Nephron progenitor cell (in vitro differentiated cells): ENCODE data around the gene STT3B.

Source experiments
- DNase-seq: peaks from one replicate; pipeline ENCODE4 v3.0.0; 2021
- H3K27ac Mint-ChIP-seq: 2 replicates; pipeline ENCODE4 v1.8.0; 2021; ENCODE audit warnings: mild to moderate bottlenecking, moderate library complexity, mixed read lengths
- H3K27me3 Mint-ChIP-seq: 2 replicates; pipeline ENCODE4 v1.8.0; 2021; ENCODE audit warnings: mild to moderate bottlenecking, low read depth, mixed read lengths; ENCODE audit not compliant: poor library complexity
- H3K36me3 Mint-ChIP-seq: 2 replicates; pipeline ENCODE4 v1.8.0; 2021; ENCODE audit warnings: low read depth, mixed read lengths
- H3K4me1 Mint-ChIP-seq: 2 replicates; pipeline ENCODE4 v1.8.0; 2021; ENCODE audit warnings: mixed read lengths
- H3K4me3 Mint-ChIP-seq: 2 replicates; pipeline ENCODE4 v1.8.0; 2021; ENCODE audit warnings: mild to moderate bottlenecking, moderate library complexity, mixed read lengths
- H3K9me3 Mint-ChIP-seq: 2 replicates; pipeline ENCODE4 v1.8.0; 2021; ENCODE audit warnings: mild to moderate bottlenecking, moderate library complexity, mixed read lengths
- CTCF ChIP-seq: fragments of 200-600 bp; sonication (generic); IDR thresholded peaks from 2 replicates; pipeline ENCODE4 v1.5.0; 2021; ENCODE audit warnings: antibody characterized with exemption

Gene STT3B

GRCh38 chr3:31620656-31621055 lies 87.9 kb downstream of the STT3B start:
- DNase-seq = no peak
- Mint-ChIP-seq H3K4me1 (peaks cover 11% of the 10 kb centered on the region), H3K4me3 (no peak overlapping the region), H3K27me3 (no peaks in the 10 kb centered on the region), H3K9me3 (no peaks in the 10 kb centered on the region), H3K36me3 (peaks cover 70% of the 10 kb centered on the region), H3K27ac (no peak overlapping the region)
- no peak for TF ChIP-seq CTCF

GRCh38 chr3:31621314-31621713 lies 88.6 kb downstream of the STT3B start:
- no peak for TF ChIP-seq CTCF
- no peak for DNase-seq
- Mint-ChIP-seq H3K27me3 (no peaks in the 10 kb centered on the region), H3K36me3 (peaks cover 73% of the 10 kb centered on the region), H3K4me3 (no peak overlapping the region), H3K9me3 (no peaks in the 10 kb centered on the region), H3K27ac (no peak overlapping the region), H3K4me1 (peaks cover 5% of the 10 kb centered on the region)

- no peak for DNase-seq
- Mint-ChIP-seq H3K9me3 (no peaks in the 10 kb centered on the region), H3K4me3 (no peak overlapping the region), H3K27me3 (no peaks in the 10 kb centered on the region), H3K36me3 (peaks cover 79% of the 10 kb centered on the region), H3K27ac (no peak overlapping the region), H3K4me1 (no peaks in the 10 kb centered on the region)
- no peak for TF ChIP-seq CTCF
Measured at GRCh38 chr3:31622636-31623288, 90.0 kb downstream of the STT3B start.

GRCh38 chr3:31624083-31624709 lies 91.5 kb downstream of the STT3B start:
- Mint-ChIP-seq H3K9me3 (no peaks in the 10 kb centered on the region), H3K4me1 (no peaks in the 10 kb centered on the region), H3K27me3 (no peaks in the 10 kb centered on the region), H3K27ac (no peak overlapping the region), H3K4me3 (no peak overlapping the region), H3K36me3 (peaks cover 79% of the 10 kb centered on the region)
- no peak for TF ChIP-seq CTCF
- DNase-seq = no peak

- Mint-ChIP-seq H3K4me3 (no peak overlapping the region), H3K27me3 (no peaks in the 10 kb centered on the region), H3K4me1 (no peaks in the 10 kb centered on the region), H3K27ac (no peak overlapping the region), H3K36me3 (peaks cover 85% of the 10 kb centered on the region), H3K9me3 (no peaks in the 10 kb centered on the region)
- no peak for TF ChIP-seq CTCF
- DNase-seq = no peak
Measured at GRCh38 chr3:31625358-31625757, 92.6 kb downstream of the STT3B start.

GRCh38 chr3:31629054-31629453 lies 96.3 kb downstream of the STT3B start:
- Mint-ChIP-seq H3K27me3 (no peaks in the 10 kb centered on the region), H3K4me3 (no peak overlapping the region), H3K27ac (no peak overlapping the region), H3K36me3 (peaks cover 85% of the 10 kb centered on the region), H3K4me1 (no peaks in the 10 kb centered on the region), H3K9me3 (no peaks in the 10 kb centered on the region)
- DNase-seq = no peak
- no peak for TF ChIP-seq CTCF
